KMS-11 (cell line): ENCODE data around the gene ZNF618.

Experiments
- H2AFZ ChIP-seq: fragments of 200-600 bp; sonication (generic); 2 replicates; pipeline ENCODE4 v1.6.1; 2016; ENCODE audit warnings: antibody characterized with exemption, mixed run types, low read depth
- H3K27ac ChIP-seq: fragments of 200-600 bp; sonication (generic); 2 replicates; pipeline ENCODE4 v1.6.1; 2016; ENCODE audit warnings: mild to moderate bottlenecking, mixed run types
- H3K27me3 ChIP-seq: fragments of 200-600 bp; sonication (generic); 2 replicates; pipeline ENCODE4 v1.6.1; 2017; ENCODE audit warnings: mild to moderate bottlenecking, low read depth, mixed run types, moderate library complexity; ENCODE audit not compliant: insufficient read depth
- H3K36me3 ChIP-seq: fragments of 200-600 bp; sonication (generic); 2 replicates; pipeline ENCODE4 v1.6.1; 2017; ENCODE audit warnings: mild to moderate bottlenecking, mixed run types; ENCODE audit not compliant: insufficient read depth
- H3K4me1 ChIP-seq: fragments of 200-600 bp; sonication (generic); 2 replicates; pipeline ENCODE4 v1.6.1; 2016; ENCODE audit warnings: mild to moderate bottlenecking, low read depth, mixed run types; ENCODE audit not compliant: poor library complexity, severe bottlenecking
- H3K4me2 ChIP-seq: fragments of 200-600 bp; sonication (generic); 2 replicates; pipeline ENCODE4 v1.7.0; 2016; ENCODE audit warnings: mild to moderate bottlenecking, mixed run types
- H3K4me3 ChIP-seq: fragments of 200-600 bp; sonication (generic); IDR thresholded peaks from 2 replicates; pipeline ENCODE4 v1.6.1; 2017; ENCODE audit warnings: low read depth, low read length, mixed read lengths; ENCODE audit not compliant: insufficient read depth
- H3K79me2 ChIP-seq: fragments of 200-600 bp; sonication (generic); 2 replicates; pipeline ENCODE4 v1.6.1; 2016; ENCODE audit warnings: low read depth, mixed run types; ENCODE audit not compliant: insufficient read depth
- H3K9ac ChIP-seq: fragments of 200-600 bp; sonication (generic); 2 replicates; pipeline ENCODE4 v1.6.1; 2016; ENCODE audit warnings: mild to moderate bottlenecking, mixed run types
- H4K20me1 ChIP-seq: fragments of 200-600 bp; sonication (generic); 2 replicates; pipeline ENCODE4 v1.6.1; 2016; ENCODE audit warnings: mild to moderate bottlenecking, mixed run types; ENCODE audit not compliant: insufficient read depth
- TF ChIP-seq, protein P1 (sequence below): fragments of 200-600 bp; sonication (generic); conservative IDR thresholded peaks from 2 replicates; pipeline ENCODE4 v1.6.1; 2017; ENCODE audit warnings: low read depth, mild to moderate bottlenecking, antibody characterized with exemption, low read length, moderate library complexity, mixed read lengths

The ZNF618 gene

GRCh38 chr9:114051706-114052105 is 175.6 kb downstream of the ZNF618 start:
- H3K36me3 ChIP-seq: no peaks in the 10 kb centered on the region
- H3K4me3 ChIP-seq: no peak overlapping the region
- TF ChIP-seq, protein P1, sequence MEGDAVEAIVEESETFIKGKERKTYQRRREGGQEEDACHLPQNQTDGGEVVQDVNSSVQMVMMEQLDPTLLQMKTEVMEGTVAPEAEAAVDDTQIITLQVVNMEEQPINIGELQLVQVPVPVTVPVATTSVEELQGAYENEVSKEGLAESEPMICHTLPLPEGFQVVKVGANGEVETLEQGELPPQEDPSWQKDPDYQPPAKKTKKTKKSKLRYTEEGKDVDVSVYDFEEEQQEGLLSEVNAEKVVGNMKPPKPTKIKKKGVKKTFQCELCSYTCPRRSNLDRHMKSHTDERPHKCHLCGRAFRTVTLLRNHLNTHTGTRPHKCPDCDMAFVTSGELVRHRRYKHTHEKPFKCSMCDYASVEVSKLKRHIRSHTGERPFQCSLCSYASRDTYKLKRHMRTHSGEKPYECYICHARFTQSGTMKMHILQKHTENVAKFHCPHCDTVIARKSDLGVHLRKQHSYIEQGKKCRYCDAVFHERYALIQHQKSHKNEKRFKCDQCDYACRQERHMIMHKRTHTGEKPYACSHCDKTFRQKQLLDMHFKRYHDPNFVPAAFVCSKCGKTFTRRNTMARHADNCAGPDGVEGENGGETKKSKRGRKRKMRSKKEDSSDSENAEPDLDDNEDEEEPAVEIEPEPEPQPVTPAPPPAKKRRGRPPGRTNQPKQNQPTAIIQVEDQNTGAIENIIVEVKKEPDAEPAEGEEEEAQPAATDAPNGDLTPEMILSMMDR: no peak
- H3K27ac ChIP-seq: no peak overlapping the region
- no peaks in the 10 kb centered on the region for H4K20me1 ChIP-seq
- H3K4me2 ChIP-seq: no peak overlapping the region
- H3K9ac ChIP-seq: no peak overlapping the region
- no peaks in the 10 kb centered on the region for H3K79me2 ChIP-seq
- H3K27me3 ChIP-seq: no peaks in the 10 kb centered on the region
- no peaks in the 10 kb centered on the region for H3K4me1 ChIP-seq
- no peak overlapping the region for H2AFZ ChIP-seq

DNA sequence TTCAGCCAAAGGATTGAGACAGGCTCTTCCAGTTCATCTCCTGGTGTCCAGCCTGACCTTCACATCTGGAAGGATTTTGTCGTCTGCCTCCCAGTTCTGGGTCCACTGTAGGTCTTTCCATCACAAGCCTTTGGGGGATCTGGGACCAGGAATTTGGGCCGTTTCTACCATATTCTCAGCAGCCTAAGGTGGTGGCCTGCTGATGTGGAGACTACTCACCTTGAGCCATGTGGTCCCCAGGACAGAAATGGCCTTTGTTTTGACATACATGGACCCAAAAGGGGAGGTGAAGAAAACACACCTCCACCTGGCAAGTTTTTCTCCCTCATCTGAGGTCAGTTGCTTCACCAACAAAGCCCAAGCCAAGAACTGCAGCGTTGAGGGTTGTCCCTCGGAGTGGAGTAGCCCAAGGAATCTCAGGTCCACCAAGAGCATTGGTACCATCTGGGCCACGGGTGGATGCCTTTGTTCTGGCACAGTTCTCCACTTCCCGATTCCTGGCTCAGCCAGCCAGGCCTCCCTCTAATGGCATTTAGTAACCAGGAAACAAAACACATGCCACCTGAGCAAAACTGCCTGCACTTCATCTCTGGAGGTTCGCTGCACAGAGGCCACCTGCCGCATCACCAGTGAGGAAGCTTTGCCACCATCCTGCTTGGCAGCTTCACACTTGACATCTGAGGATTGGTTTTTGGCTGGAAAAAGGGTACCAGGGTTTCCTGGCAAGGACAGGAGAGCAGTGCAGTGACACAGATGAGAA is 177.3 kb downstream of the ZNF618 start:
- Histone ChIP-seq H3K36me3 (no peaks in the 10 kb centered on the region), H3K4me2 (no peak overlapping the region), H3K4me1 (no peaks in the 10 kb centered on the region)

GRCh38 chr9:114054191-114054690 is 178.1 kb downstream of the ZNF618 start:
- H2AFZ ChIP-seq: no peak overlapping the region
- no peaks in the 10 kb centered on the region for H3K27me3 ChIP-seq
- H3K9ac ChIP-seq: no peak overlapping the region
- H3K4me1 ChIP-seq: no peaks in the 10 kb centered on the region
- no peak overlapping the region for H3K4me3 ChIP-seq
- H3K79me2 ChIP-seq: no peaks in the 10 kb centered on the region
- H3K36me3 ChIP-seq: no peaks in the 10 kb centered on the region
- no peak overlapping the region for H3K4me2 ChIP-seq
- TF ChIP-seq, protein P1: no peak
- H4K20me1 ChIP-seq: no peaks in the 10 kb centered on the region
- no peak overlapping the region for H3K27ac ChIP-seq

More for the DNA sequence above, 177.3 kb downstream of the ZNF618 start:
- Histone ChIP-seq H3K27me3 (no peaks in the 10 kb centered on the region), H3K9ac (no peak overlapping the region), H2AFZ (no peak overlapping the region), H4K20me1 (no peaks in the 10 kb centered on the region), H3K79me2 (no peaks in the 10 kb centered on the region), H3K27ac (no peak overlapping the region), H3K4me3 (no peak overlapping the region)
- TF ChIP-seq, protein P1: no peak

DNA sequence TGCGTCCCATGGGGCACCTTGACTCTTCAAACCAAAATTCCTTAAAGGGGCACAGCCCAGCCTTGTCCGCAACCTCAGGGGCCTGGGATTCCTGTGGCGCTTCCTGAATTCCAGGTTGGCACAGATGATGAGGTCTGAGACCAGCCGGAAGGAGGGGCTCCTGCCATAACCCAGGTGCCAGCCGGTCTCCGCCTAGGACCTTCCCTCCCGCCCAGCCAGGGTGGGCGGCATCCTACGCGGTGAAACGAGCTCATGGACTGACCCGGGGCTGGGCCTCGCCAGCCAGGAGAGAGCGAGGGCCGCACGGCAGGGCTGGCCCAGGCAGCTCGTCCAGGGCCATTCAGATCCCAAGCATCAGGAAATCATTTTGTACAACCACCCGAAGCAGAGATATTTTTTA is 179.0 kb downstream of the ZNF618 start:
- H4K20me1 ChIP-seq: no peaks in the 10 kb centered on the region
- H3K36me3 ChIP-seq: no peaks in the 10 kb centered on the region
- H3K4me3 ChIP-seq: no peak overlapping the region
- TF ChIP-seq, protein P1: no peak
- H2AFZ ChIP-seq: no peak overlapping the region
- no peak overlapping the region for H3K4me2 ChIP-seq
- no peaks in the 10 kb centered on the region for H3K79me2 ChIP-seq
- no peaks in the 10 kb centered on the region for H3K27me3 ChIP-seq
- no peak overlapping the region for H3K9ac ChIP-seq
- no peaks in the 10 kb centered on the region for H3K4me1 ChIP-seq
- H3K27ac ChIP-seq: no peak overlapping the region
